Hematopoietic multipotent progenitor cell treated with erythropoietin and hydrocortisone succinate and interleukin-3 and kit ligand, for 6 days (in vitro differentiated cells): Measurements from ENCODE around the gene DCLRE1A.

Experiments used
- DNase-seq: peaks from one replicate; pipeline ENCODE4 v3.0.0-alpha.2; 2015

Gene DCLRE1A

GRCh38 chr10:113854013-113854760 lies at the start of gene DCLRE1A, which contains the start of gene NHLRC2:
Gene DCLRE1A, minus strand, starts transcription at chr10:113854082. Its CDS starts 900 bp downstream, at chr10:113853182.
Gene NHLRC2, plus strand, starts transcription at chr10:113854661. Its CDS starts 212 bp downstream, at chr10:113854873.
- peak; percentile 92 for DNase-seq

GRCh38 chr10:113899952-113900598 lies 46.2 kb upstream of the DCLRE1A start:
- no peak for DNase-seq

- peak; percentile 31 for DNase-seq
These were observed 44.1 kb upstream of the DCLRE1A start for GRCh38 chr10:113897693-113898618.

GRCh38 chr10:113895018-113895417 lies 41.1 kb upstream of the DCLRE1A start:
- no peak for DNase-seq

- no peak for DNase-seq
These were observed 40.7 kb upstream of the DCLRE1A start for GRCh38 chr10:113894581-113894980.

- no peak for DNase-seq
These were observed 39.7 kb upstream of the DCLRE1A start for GRCh38 chr10:113893570-113893969.

- no peak for DNase-seq
These were observed 37.6 kb upstream of the DCLRE1A start for GRCh38 chr10:113891476-113891875.

GRCh38 chr10:113890769-113891168 lies 36.9 kb upstream of the DCLRE1A start:
- no peak for DNase-seq

GRCh38 chr10:113889911-113890310 lies 36.0 kb upstream of the DCLRE1A start:
- no peak for DNase-seq

GRCh38 chr10:113882240-113882639 lies 28.4 kb upstream of the DCLRE1A start:
- DNase-seq: no peak

GRCh38 chr10:113880236-113880635 lies 26.4 kb upstream of the DCLRE1A start:
- no peak for DNase-seq

- DNase-seq: no peak
These were observed 25.8 kb upstream of the DCLRE1A start for GRCh38 chr10:113879691-113880090.

GRCh38 chr10:113876461-113876860 lies 22.6 kb upstream of the DCLRE1A start:
- no peak for DNase-seq

- no peak for DNase-seq
These were observed 21.3 kb upstream of the DCLRE1A start for GRCh38 chr10:113875212-113875611.

- DNase-seq: peak; percentile 25
These were observed 18.5 kb upstream of the DCLRE1A start for GRCh38 chr10:113872139-113873030.

- DNase-seq: no peak
These were observed 15.9 kb upstream of the DCLRE1A start for GRCh38 chr10:113869789-113870188.

GRCh38 chr10:113867904-113868303 lies 14.0 kb upstream of the DCLRE1A start:
- no peak for DNase-seq

- peak; percentile 51 for DNase-seq
These were observed 12.9 kb upstream of the DCLRE1A start for GRCh38 chr10:113866551-113867394.

- peak; percentile 54 for DNase-seq
These were observed 12.0 kb upstream of the DCLRE1A start for GRCh38 chr10:113865901-113866300.

GRCh38 chr10:113859261-113859660 lies 5.4 kb upstream of the DCLRE1A start:
- DNase-seq: no peak

- DNase-seq: peak; percentile 95
These were observed 4.7 kb upstream of the DCLRE1A start for GRCh38 chr10:113858541-113858940.
